HG03039 (cell line): ENCODE results near the gene LRRN4CL.

Experiments used
- ATAC-seq: cut with Tn5 transposase; IDR thresholded peaks from one replicate; pipeline ENCODE4 v1.9.1; 2021; ENCODE audit warnings: mild to moderate bottlenecking, moderate library complexity; ENCODE audit not compliant: unreplicated experiment

The LRRN4CL gene

GRCh38 chr11:62648185-62648966 lies 41.0 kb downstream of the LRRN4CL start:
- ATAC-seq = no peak

- no peak for ATAC-seq
Measured at GRCh38 chr11:62647609-62648005, 41.7 kb downstream of the LRRN4CL start.

GRCh38 chr11:62646825-62647608 lies 42.3 kb downstream of the LRRN4CL start:
- ATAC-seq = no peak

GRCh38 chr11:62645946-62646824 lies 43.1 kb downstream of the LRRN4CL start, which contains the start of gene GANAB:
GANAB (minus strand) TSS chr11:62646613; CDS start chr11:62646599, 14 bp downstream.
- peak; percentile 83 for ATAC-seq

- ATAC-seq = no peak
Measured at GRCh38 chr11:62645671-62645945, 43.7 kb downstream of the LRRN4CL start.

- ATAC-seq = no peak
Measured at GRCh38 chr11:62644220-62644619, 45.1 kb downstream of the LRRN4CL start.
